ENCODE measurements around the gene OR8B4. TPM values are rescaled to one million over a fixed set of nuclear protein-coding genes. Genes with fewer than 3 reads are reported as not detected.
"Not testable (repeated sequence)": the region's sequence is repeated elsewhere in the genome, so short reads cannot be mapped to it uniquely, and the experiment has no call there.

Gene OR8B4
- total RNA-seq, 2 experiments from 2014 or later, result not detected

GRCh38 chr11:124394408-124394807, 30.3 kb downstream of the OR8B4 start:
- Mint-ChIP-seq H3K9me3 (peaks cover 1% of the 10 kb centered on the region), H3K4me3 (no peak overlapping the region), H3K27me3 (peaks cover 3% of the 10 kb centered on the region), H3K36me3 (no peaks in the 10 kb centered on the region), H3K27ac (no peak overlapping the region), H3K4me1 (no peaks in the 10 kb centered on the region)
- POLR2A ChIA-PET, result no interaction called here
- DNase-seq (no peak), ATAC-seq (ENCODE audit: low read depth) (no peak)

GRCh38 chr11:124384399-124384798, 40.3 kb downstream of the OR8B4 start, which contains the start of gene OR8B2:
TSS of gene OR8B2 (minus strand) at chr11:124384499. CDS start at chr11:124383343, 1,156 bp downstream.
- no peak for ATAC-seq (ENCODE audit: low read depth)
- H3K27ac Mint-ChIP-seq, result no peak within 1 kb of the TSS
- POLR2A ChIA-PET, result no interaction called here

GRCh38 chr11:124382857-124383256, 41.8 kb downstream of the OR8B4 start:
- H3K4me3 Mint-ChIP-seq; POLR2A ChIA-PET; H3K4me1 Mint-ChIP-seq; H3K27me3 Mint-ChIP-seq; H3K9me3 Mint-ChIP-seq; ATAC-seq (ENCODE audit: low read depth); H3K27ac Mint-ChIP-seq; H3K36me3 Mint-ChIP-seq; DNase-seq: not testable (repeated sequence)

More at GRCh38 chr11:124384399-124384798, 40.3 kb downstream of the OR8B4 start, which contains the start of gene OR8B2:
- H3K36me3 Mint-ChIP-seq, result no peaks in the 10 kb centered on the region
- no peak for DNase-seq
- H3K9me3 Mint-ChIP-seq, result no peaks in the 10 kb centered on the region
- no peaks in the 10 kb centered on the region for H3K4me1 Mint-ChIP-seq
- H3K27me3 Mint-ChIP-seq, result no peaks in the 10 kb centered on the region
- no peak within 1 kb of the TSS for H3K4me3 Mint-ChIP-seq

- Mint-ChIP-seq H3K27me3 (no peaks in the 10 kb centered on the region), H3K4me3 (no peak overlapping the region), H3K9me3 (no peaks in the 10 kb centered on the region), H3K27ac (no peak overlapping the region), H3K4me1 (no peaks in the 10 kb centered on the region), H3K36me3 (no peaks in the 10 kb centered on the region)
- no peak for ATAC-seq (ENCODE audit: low read depth)
- no peak for DNase-seq
- POLR2A ChIA-PET, result no interaction called here
Measured at GRCh38 chr11:124380585-124380984, 44.1 kb downstream of the OR8B4 start.

- Mint-ChIP-seq H3K9me3 (no peaks in the 10 kb centered on the region), H3K27ac (no peak overlapping the region), H3K27me3 (no peaks in the 10 kb centered on the region), H3K4me3 (no peak overlapping the region), H3K4me1 (no peaks in the 10 kb centered on the region), H3K36me3 (no peaks in the 10 kb centered on the region)
- POLR2A ChIA-PET, result no interaction called here
- DNase-seq, result no peak
- ATAC-seq (ENCODE audit: low read depth), result no peak
Measured at GRCh38 chr11:124376280-124376679, 48.4 kb downstream of the OR8B4 start.

Other genes with a start within 250 kb of the OR8B4 start
- gene OR10D3, start 241.5 kb downstream of the OR8B4 start, total RNA-seq, result not detected
- gene OR8G1, start 183.8 kb downstream of the OR8B4 start, total RNA-seq, result not detected
- gene OR8G5, start 168.5 kb downstream of the OR8B4 start, total RNA-seq, result not detected
- gene OR8D1, start 110.9 kb downstream of the OR8B4 start, total RNA-seq, result not detected
- not detected for gene OR8D2, start 104.7 kb downstream of the OR8B4 start, total RNA-seq
- gene OR8B2, start 40.4 kb downstream of the OR8B4 start, total RNA-seq, result not detected
- not detected for gene OR8B3, start 25.8 kb downstream of the OR8B4 start, total RNA-seq
- gene OR8B8, start 20.8 kb upstream of the OR8B4 start, total RNA-seq, result not detected
- gene OR8B12, start 118.8 kb upstream of the OR8B4 start, total RNA-seq, result not detected
- gene OR8A1, start 145.1 kb upstream of the OR8B4 start, total RNA-seq, result not detected
- not detected for gene PANX3, start 186.6 kb upstream of the OR8B4 start, total RNA-seq
- gene TBRG1, start 198.0 kb upstream of the OR8B4 start, total RNA-seq, result 10 to 100 TPM; 53.1 to 55.3 TPM
- gene SIAE, start 248.9 kb upstream of the OR8B4 start, total RNA-seq, result 1 to 10 TPM; 4.4 to 5.2 TPM
- gene SPA17, start 249.0 kb upstream of the OR8B4 start, total RNA-seq, result 1 to 10 TPM; 1.5 to 3.0 TPM